ENCODE data around the gene DNASE2. TPM values are rescaled to one million over a fixed set of nuclear protein-coding genes. Genes with fewer than 3 reads are reported as not detected.

Gene DNASE2
- total RNA-seq, 2 donors from 2014 or later: 29.0 to 33.5 TPM

DNA sequence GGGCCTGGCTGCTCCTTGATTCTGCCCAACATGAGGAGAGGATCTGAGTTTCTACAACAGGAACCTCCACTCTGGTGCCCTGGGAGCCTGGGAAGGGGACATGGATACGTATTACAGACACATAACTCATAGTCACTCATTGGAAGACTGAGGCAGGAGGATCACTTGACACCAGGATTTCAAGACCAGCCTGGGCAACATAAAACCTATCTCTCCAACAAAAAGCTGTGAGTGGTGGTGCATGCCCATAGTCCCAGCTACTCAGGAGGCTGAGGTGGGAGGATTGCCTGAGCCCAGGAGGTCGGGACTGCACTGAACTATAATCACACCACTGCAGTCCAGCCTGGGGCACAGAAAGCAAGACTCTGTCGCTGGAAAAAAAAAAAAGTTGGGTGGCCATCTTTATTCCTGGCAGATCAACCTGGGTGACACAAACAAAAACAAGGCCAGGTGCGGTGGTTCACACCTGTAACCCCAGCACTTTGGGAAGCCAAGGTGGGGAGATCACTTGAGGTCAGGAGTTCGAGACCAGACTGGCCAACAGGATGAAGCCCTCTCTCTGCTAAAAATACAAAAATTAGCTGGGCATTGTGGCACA is 6.9 kb upstream of the DNASE2 start:
- no peak for DNase-seq
- no peak overlapping the region for H3K27ac ChIP-seq
- no peaks in the 10 kb centered on the region for H3K27me3 ChIP-seq
- peaks cover 6% of the 10 kb centered on the region for H3K4me1 ChIP-seq
- TF ChIP-seq CTCF (IDR thresholded peaks at IDR 0.05): no peak
- intact Hi-C loops (cut with DNase I): loop anchor here (5.0 kb wide), 1 partner anchor 74 kb away; no protein-coding TSS in a partner anchor
- no peak overlapping the region for H3K4me3 ChIP-seq
- no peak overlapping the region for H3K9ac ChIP-seq (ENCODE audit: low read depth in 2 of 2, low read length in 2 of 2)
- H3K36me3 ChIP-seq: no peaks in the 10 kb centered on the region
- no peaks in the 10 kb centered on the region for H3K9me3 ChIP-seq

- no peak within 1 kb of the TSS for H3K27ac ChIP-seq
- TF ChIP-seq CTCF (IDR thresholded peaks at IDR 0.05): no peak
- H3K4me3 ChIP-seq: peak within 1 kb of the TSS; percentile 50
- H3K27me3 ChIP-seq: no peaks in the 10 kb centered on the region
- H3K4me1 ChIP-seq: peaks cover 6% of the 10 kb centered on the region
- no peaks in the 10 kb centered on the region for H3K36me3 ChIP-seq
- intact Hi-C loops (cut with DNase I): loop anchor here (5.0 kb wide), 1 partner anchor 75 kb away; no protein-coding TSS in a partner anchor
- no peaks in the 10 kb centered on the region for H3K9me3 ChIP-seq
- H3K9ac ChIP-seq (ENCODE audit: low read depth in 2 of 2, low read length in 2 of 2): peak within 1 kb of the TSS; percentile 14 to 66
- no peak for DNase-seq
Observed at GRCh38 chr19:12886969-12887747, 5.9 kb upstream of the DNASE2 start, which contains the start of gene KLF1. TSS of gene KLF1 (minus strand) at chr19:12887201. CDS start at chr19:12887140, 61 bp downstream.

GRCh38 chr19:12886651-12886968 is 5.4 kb upstream of the DNASE2 start:
- H3K4me3 ChIP-seq: no peak overlapping the region
- intact Hi-C loops (cut with DNase I): loop anchor here (5.0 kb wide), 1 partner anchor 76 kb away; no protein-coding TSS in a partner anchor
- H3K27ac ChIP-seq: no peak overlapping the region
- no peaks in the 10 kb centered on the region for H3K36me3 ChIP-seq
- H3K9ac ChIP-seq (ENCODE audit: low read depth in 2 of 2, low read length in 2 of 2): no peak overlapping the region
- H3K4me1 ChIP-seq: peaks cover under 1% of the 10 kb centered on the region
- no peaks in the 10 kb centered on the region for H3K27me3 ChIP-seq
- TF ChIP-seq CTCF (IDR thresholded peaks at IDR 0.05): no peak
- DNase-seq: no peak
- H3K9me3 ChIP-seq: no peaks in the 10 kb centered on the region

GRCh38 chr19:12885749-12886650 is 4.8 kb upstream of the DNASE2 start:
- intact Hi-C loops (cut with DNase I): loop anchor here (5.0 kb wide), 1 partner anchor 76 kb away; no protein-coding TSS in a partner anchor
- TF ChIP-seq CTCF (IDR thresholded peaks at IDR 0.05): no peak
- Histone ChIP-seq H3K4me3 (peak overlapping the region; percentile 50), H3K27ac (peak overlapping the region; percentile 19), H3K4me1 (no peaks in the 10 kb centered on the region), H3K9ac (ENCODE audit: low read depth in 2 of 2, low read length in 2 of 2) (peak overlapping the region; percentile 14 to 66), H3K27me3 (no peaks in the 10 kb centered on the region), H3K36me3 (no peaks in the 10 kb centered on the region), H3K9me3 (no peaks in the 10 kb centered on the region)
- no peak for DNase-seq
